Mesenchymal stem cell (in vitro differentiated cells and primary cell): ENCODE measurements around the gene SMIM32.

Source experiments
- DNase-seq: peaks from one replicate; pipeline ENCODE4 v3.0.0-alpha.2; 2013
- H2AFZ ChIP-seq: one replicate; pipeline ENCODE4 v1.6.1; 2013; ENCODE audit warnings: low read depth, mild to moderate bottlenecking, control low read depth, inconsistent platforms, low read length, moderate library complexity
- H2AK5ac ChIP-seq: 2 replicates; pipeline ENCODE4 v1.6.1; 2013; ENCODE audit warnings: low read length, moderate library complexity, mild to moderate bottlenecking, inconsistent platforms; ENCODE audit not compliant: severe bottlenecking
- H2BK120ac ChIP-seq: one replicate; pipeline ENCODE4 v1.6.1; 2013; ENCODE audit warnings: low read depth, mild to moderate bottlenecking, inconsistent platforms, low read length, moderate library complexity
- H2BK12ac ChIP-seq, 2 experiments: one replicate each; pipeline ENCODE4 v1.6.1; 2013; ENCODE audit warnings: inconsistent platforms in 2 of 2, low read length in 2 of 2, mild to moderate bottlenecking in 2 of 2, moderate library complexity in 2 of 2, control low read depth in 1 of 2
- H2BK15ac ChIP-seq: one replicate; pipeline ENCODE4 v1.6.1; 2013; ENCODE audit warnings: mild to moderate bottlenecking, low read depth, inconsistent platforms; ENCODE audit not compliant: poor library complexity, severe bottlenecking
- H2BK5ac ChIP-seq: 2 replicates; pipeline ENCODE4 v1.6.1; 2013; ENCODE audit warnings: low read depth, mild to moderate bottlenecking, low read length, control low read depth, inconsistent platforms; ENCODE audit not compliant: poor library complexity, severe bottlenecking
- H3K14ac ChIP-seq, 2 experiments: one replicate each; pipeline ENCODE4 v1.6.1; 2013; ENCODE audit warnings: inconsistent platforms in 2 of 2, low read length in 2 of 2, control low read depth in 1 of 2, mild to moderate bottlenecking in 1 of 2, moderate library complexity in 1 of 2
- H3K18ac ChIP-seq, 2 experiments: one replicate each; pipeline ENCODE4 v1.6.1; 2013; ENCODE audit warnings: inconsistent platforms in 2 of 2, low read length in 2 of 2, control low read depth in 1 of 2, low read depth in 1 of 2, mild to moderate bottlenecking in 1 of 2
- H3K23ac ChIP-seq, 2 experiments: one replicate each; pipeline ENCODE4 v1.6.1; 2013; ENCODE audit warnings: inconsistent platforms in 2 of 2, low read length in 2 of 2, mild to moderate bottlenecking in 2 of 2, moderate library complexity in 2 of 2, control low read depth in 1 of 2
- H3K27ac ChIP-seq: 2 replicates; pipeline ENCODE4 v1.5.1; 2013; ENCODE audit warnings: mild to moderate bottlenecking, moderate library complexity, low read length, control low read depth, inconsistent platforms; ENCODE audit not compliant: poor library complexity, severe bottlenecking
- H3K27me3 ChIP-seq, 2 experiments: 2 replicates each; pipeline versions ENCODE4 v1.6.1 to v1.7.0; 2013; ENCODE audit warnings: low read length in 2 of 2, mild to moderate bottlenecking in 2 of 2, moderate library complexity in 2 of 2, control low read depth in 1 of 2, inconsistent platforms in 1 of 2; ENCODE audit not compliant: control insufficient read depth in 1 of 2, insufficient read depth in 1 of 2
- H3K36me3 ChIP-seq, 2 experiments: 2 replicates each; pipeline versions ENCODE4 v1.6.1 to v1.7.0; 2013; ENCODE audit warnings: low read length in 2 of 2, control low read depth in 1 of 2, inconsistent platforms in 1 of 2, low read depth in 1 of 2, mild to moderate bottlenecking in 1 of 2; ENCODE audit not compliant: insufficient read depth in 2 of 2, control insufficient read depth in 1 of 2
- H3K4ac ChIP-seq, 2 experiments: one replicate each; pipeline ENCODE4 v1.6.1; 2013; ENCODE audit warnings: inconsistent platforms in 2 of 2, low read length in 2 of 2, mild to moderate bottlenecking in 2 of 2, moderate library complexity in 2 of 2, control low read depth in 1 of 2, low read depth in 1 of 2
- H3K4me1 ChIP-seq: 2 replicates; pipeline ENCODE4 v1.6.1; 2013; ENCODE audit warnings: low read depth, low read length, control low read depth; ENCODE audit not compliant: control insufficient read depth, insufficient read depth
- H3K4me2 ChIP-seq: 2 replicates; pipeline ENCODE4 v1.6.1; 2013; ENCODE audit warnings: low read length, mild to moderate bottlenecking, inconsistent platforms; ENCODE audit not compliant: poor library complexity, severe bottlenecking
- H3K4me3 ChIP-seq, 2 experiments: 2 replicates each; pipeline versions ENCODE4 v1.5.1 to v1.7.0; 2013; ENCODE audit warnings: low read length in 2 of 2, mild to moderate bottlenecking in 2 of 2, control low read depth in 1 of 2, low read depth in 1 of 2; ENCODE audit not compliant: insufficient read depth in 1 of 2
- H3K79me1 ChIP-seq: replicated peaks from 2 replicates; pipeline ENCODE4 v1.6.1; 2013; ENCODE audit warnings: mild to moderate bottlenecking, control low read depth, low read length, inconsistent platforms; ENCODE audit not compliant: poor library complexity, severe bottlenecking
- H3K9ac ChIP-seq: 2 replicates; pipeline ENCODE4 v1.7.0; 2013; ENCODE audit warnings: mild to moderate bottlenecking, low read length, moderate library complexity
- H3K9me3 ChIP-seq: 2 replicates; pipeline ENCODE4 v1.7.0; 2013; ENCODE audit warnings: mild to moderate bottlenecking, low read length; ENCODE audit not compliant: control insufficient read depth
- H4K8ac ChIP-seq: one replicate; pipeline ENCODE4 v1.6.1; 2013; ENCODE audit warnings: inconsistent platforms, mild to moderate bottlenecking, low read length, moderate library complexity
- H4K91ac ChIP-seq: one replicate; pipeline ENCODE4 v1.6.1; 2013; ENCODE audit warnings: mild to moderate bottlenecking, low read length, inconsistent platforms
- WGBS: methylation state at CpG from one replicate; pipeline ENCODE4 v1.1.7; 2013; ENCODE audit warnings: mixed read lengths; 5-methylcytosine and 5-hydroxymethylcytosine counted together

SMIM32 gene

GRCh38 chr5:136188859-136189258, 4.1 kb downstream of the SMIM32 start:
- 93% methylated on average over 7 of the region's 7 CpGs for WGBS
- Histone ChIP-seq H3K27ac (no peak overlapping the region), H3K14ac (no peak overlapping the region), H3K4me2 (no peak overlapping the region), H2BK12ac (no peak overlapping the region), H3K18ac (no peak overlapping the region), H3K36me3 (peaks cover 19 to 36% of the 10 kb centered on the region in 2 experiments), H3K4me1 (peaks cover 22% of the 10 kb centered on the region), H2BK5ac (no peak overlapping the region), H3K9ac (no peak overlapping the region), H3K9me3 (no peaks in the 10 kb centered on the region), H2BK120ac (no peak overlapping the region), H2AFZ (no peak overlapping the region), H3K27me3 (peaks cover 27 to 43% of the 10 kb centered on the region in 2 experiments), H4K91ac (no peak overlapping the region), H3K4me3 (no peak overlapping the region), H4K8ac (no peak overlapping the region), H2BK15ac (no peak overlapping the region), H3K4ac (no peak overlapping the region), H3K23ac (no peak overlapping the region), H2AK5ac (no peak overlapping the region), H3K79me1 (peaks cover 1% of the 10 kb centered on the region)
- no peak for DNase-seq

- H2BK15ac ChIP-seq, result no peak overlapping the region
- H3K27ac ChIP-seq, result no peak overlapping the region
- H2BK5ac ChIP-seq, result no peak overlapping the region
- H2BK12ac ChIP-seq, result no peak overlapping the region
- no peak overlapping the region for H2BK120ac ChIP-seq
- WGBS, result 100% methylated on average over 2 of the region's 2 CpGs
- no peak overlapping the region for H4K8ac ChIP-seq
- H2AK5ac ChIP-seq, result no peak overlapping the region
- no peaks in the 10 kb centered on the region for H3K9me3 ChIP-seq
- H3K4ac ChIP-seq, result no peak overlapping the region
- H3K18ac ChIP-seq, result no peak overlapping the region
- DNase-seq, result no peak
- no peak overlapping the region for H3K14ac ChIP-seq
- H3K36me3 ChIP-seq, result peaks cover 19 to 37% of the 10 kb centered on the region in 2 experiments
- no peak overlapping the region for H3K4me3 ChIP-seq
- no peak overlapping the region for H3K9ac ChIP-seq
- peaks cover 16 to 23% of the 10 kb centered on the region in 2 experiments for H3K27me3 ChIP-seq
- peaks cover 5% of the 10 kb centered on the region for H3K4me1 ChIP-seq
- H3K79me1 ChIP-seq, result peaks cover 3% of the 10 kb centered on the region
- H4K91ac ChIP-seq, result no peak overlapping the region
- no peak overlapping the region for H3K23ac ChIP-seq
- no peak overlapping the region for H2AFZ ChIP-seq
- H3K4me2 ChIP-seq, result no peak overlapping the region
Observed at GRCh38 chr5:136186796-136187195, 6.2 kb downstream of the SMIM32 start.

- no peak overlapping the region for H2BK5ac ChIP-seq
- H3K14ac ChIP-seq, result no peak overlapping the region
- DNase-seq, result no peak
- no peaks in the 10 kb centered on the region for H3K4me1 ChIP-seq
- H3K23ac ChIP-seq, result no peak overlapping the region
- H3K9ac ChIP-seq, result no peak overlapping the region
- no peak overlapping the region for H2BK12ac ChIP-seq
- H3K18ac ChIP-seq, result no peak overlapping the region
- H2BK120ac ChIP-seq, result no peak overlapping the region
- no peak overlapping the region for H4K91ac ChIP-seq
- H2AK5ac ChIP-seq, result no peak overlapping the region
- no peaks in the 10 kb centered on the region for H3K9me3 ChIP-seq
- H3K79me1 ChIP-seq, result peaks cover 3% of the 10 kb centered on the region
- H3K4me3 ChIP-seq, result no peak overlapping the region
- H3K36me3 ChIP-seq, result peaks cover 13 to 42% of the 10 kb centered on the region in 2 experiments
- no peak overlapping the region for H2BK15ac ChIP-seq
- no peak overlapping the region for H4K8ac ChIP-seq
- peaks cover 9 to 16% of the 10 kb centered on the region in 2 experiments for H3K27me3 ChIP-seq
- H3K4me2 ChIP-seq, result no peak overlapping the region
- WGBS, result 92% methylated on average over 5 of the region's 5 CpGs
- no peak overlapping the region for H2AFZ ChIP-seq
- H3K4ac ChIP-seq, result no peak overlapping the region
- no peak overlapping the region for H3K27ac ChIP-seq
Observed at GRCh38 chr5:136185974-136186665, 6.8 kb downstream of the SMIM32 start.

- no peak overlapping the region for H3K4ac ChIP-seq
- H4K8ac ChIP-seq, result no peak overlapping the region
- no peaks in the 10 kb centered on the region for H3K27me3 ChIP-seq
- no peak overlapping the region for H3K14ac ChIP-seq
- no peak overlapping the region for H3K27ac ChIP-seq
- no peaks in the 10 kb centered on the region for H3K9me3 ChIP-seq
- no peak overlapping the region for H3K23ac ChIP-seq
- no peak overlapping the region for H2AFZ ChIP-seq
- H3K9ac ChIP-seq, result no peak overlapping the region
- no peak overlapping the region for H2BK12ac ChIP-seq
- DNase-seq, result peak; percentile 10
- H2BK120ac ChIP-seq, result no peak overlapping the region
- H3K36me3 ChIP-seq, result peaks cover 6 to 53% of the 10 kb centered on the region in 2 experiments
- H3K79me1 ChIP-seq, result peaks cover 4% of the 10 kb centered on the region
- H3K18ac ChIP-seq, result no peak overlapping the region
- H2BK15ac ChIP-seq, result no peak overlapping the region
- H2BK5ac ChIP-seq, result no peak overlapping the region
- 100% methylated on average over 1 of the region's 1 CpG for WGBS
- H3K4me3 ChIP-seq, result no peak overlapping the region
- H3K4me1 ChIP-seq, result no peaks in the 10 kb centered on the region
- H2AK5ac ChIP-seq, result no peak overlapping the region
- H4K91ac ChIP-seq, result no peak overlapping the region
- H3K4me2 ChIP-seq, result no peak overlapping the region
Observed at GRCh38 chr5:136182618-136183017, 10.3 kb downstream of the SMIM32 start.
